ENCODE results near the gene ZNF280A.
"Not testable (repeated sequence)": the region's sequence is repeated elsewhere in the genome, so short reads cannot be mapped to it uniquely, and the experiment has no call there.

ZNF280A gene

DNA sequence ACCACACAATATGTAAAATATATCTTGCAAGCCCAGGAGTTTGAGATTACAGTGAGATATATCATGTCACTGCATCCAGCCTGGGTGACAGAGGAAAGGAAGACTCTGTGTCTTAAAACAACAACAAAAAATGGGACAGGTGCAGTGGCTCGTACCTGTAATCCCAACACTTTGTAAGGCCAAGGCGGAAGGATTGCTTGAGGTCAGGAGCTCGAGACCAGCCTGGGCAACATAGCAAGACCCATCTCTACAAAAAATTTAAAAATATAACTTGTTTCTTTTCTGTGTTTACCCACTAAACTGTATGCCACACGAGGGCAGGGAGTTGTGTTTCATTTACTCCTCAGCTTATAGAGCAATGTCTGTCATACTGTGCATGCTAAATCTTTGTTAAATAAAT is 3.1 kb downstream of the ZNF280A start:
- DNase-seq (ENCODE audit: low spot score), result no peak
- no peak overlapping the region for H3K27ac ChIP-seq
- POLR2A ChIA-PET (ENCODE audit: low non-redundant PET), result no interaction called here
- CTCF ChIA-PET, result no interaction called here
- TF ChIP-seq, protein P1, sequence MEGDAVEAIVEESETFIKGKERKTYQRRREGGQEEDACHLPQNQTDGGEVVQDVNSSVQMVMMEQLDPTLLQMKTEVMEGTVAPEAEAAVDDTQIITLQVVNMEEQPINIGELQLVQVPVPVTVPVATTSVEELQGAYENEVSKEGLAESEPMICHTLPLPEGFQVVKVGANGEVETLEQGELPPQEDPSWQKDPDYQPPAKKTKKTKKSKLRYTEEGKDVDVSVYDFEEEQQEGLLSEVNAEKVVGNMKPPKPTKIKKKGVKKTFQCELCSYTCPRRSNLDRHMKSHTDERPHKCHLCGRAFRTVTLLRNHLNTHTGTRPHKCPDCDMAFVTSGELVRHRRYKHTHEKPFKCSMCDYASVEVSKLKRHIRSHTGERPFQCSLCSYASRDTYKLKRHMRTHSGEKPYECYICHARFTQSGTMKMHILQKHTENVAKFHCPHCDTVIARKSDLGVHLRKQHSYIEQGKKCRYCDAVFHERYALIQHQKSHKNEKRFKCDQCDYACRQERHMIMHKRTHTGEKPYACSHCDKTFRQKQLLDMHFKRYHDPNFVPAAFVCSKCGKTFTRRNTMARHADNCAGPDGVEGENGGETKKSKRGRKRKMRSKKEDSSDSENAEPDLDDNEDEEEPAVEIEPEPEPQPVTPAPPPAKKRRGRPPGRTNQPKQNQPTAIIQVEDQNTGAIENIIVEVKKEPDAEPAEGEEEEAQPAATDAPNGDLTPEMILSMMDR (conservative IDR thresholded peaks at IDR 0.05; ENCODE audit: low read depth), result no peak

GRCh38 chr22:22515890-22516289 is 4.2 kb downstream of the ZNF280A start:
- H3K27ac ChIP-seq, result no peak overlapping the region
- no peak for DNase-seq (ENCODE audit: low spot score)
- ChIA-PET POLR2A (ENCODE audit: low non-redundant PET) (no interaction called here), CTCF (interaction anchor here (0.6 kb wide), 1 partner anchor 14 kb away, joined by 3 read pairs; no protein-coding TSS in a partner anchor)
- TF ChIP-seq, protein P1 (conservative IDR thresholded peaks at IDR 0.05; ENCODE audit: low read depth), result no peak

DNA sequence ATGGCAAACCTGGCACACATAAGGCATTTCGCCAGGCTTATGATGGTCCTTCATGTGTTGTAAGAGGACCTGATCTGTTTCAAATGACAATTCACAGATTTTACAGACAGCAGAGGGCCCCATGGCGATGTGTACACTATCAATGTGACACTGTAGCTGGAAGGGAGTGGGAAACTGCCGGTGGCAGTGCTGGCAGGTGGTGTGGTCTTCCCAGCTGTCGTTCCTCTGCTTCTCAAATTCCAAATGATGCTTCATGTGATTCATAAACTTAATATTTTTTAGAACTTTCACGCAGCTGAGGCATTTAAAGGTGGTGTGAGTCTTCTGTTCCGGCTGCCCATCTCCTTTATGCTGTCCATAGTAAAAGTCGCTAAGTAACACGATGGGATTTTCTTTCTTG is 5.6 kb downstream of the ZNF280A start:
- POLR2A ChIA-PET (ENCODE audit: low non-redundant PET); DNase-seq (ENCODE audit: low spot score); CTCF ChIA-PET; H3K27ac ChIP-seq: not testable (repeated sequence)

GRCh38 chr22:22513619-22514018 is 6.5 kb downstream of the ZNF280A start:
- POLR2A ChIA-PET (ENCODE audit: low non-redundant PET), result no interaction called here
- CTCF ChIA-PET, result no interaction called here
- TF ChIP-seq, protein P1 (conservative IDR thresholded peaks at IDR 0.05; ENCODE audit: low read depth), result no peak
- no peak for DNase-seq (ENCODE audit: low spot score)
- no peak overlapping the region for H3K27ac ChIP-seq

DNA sequence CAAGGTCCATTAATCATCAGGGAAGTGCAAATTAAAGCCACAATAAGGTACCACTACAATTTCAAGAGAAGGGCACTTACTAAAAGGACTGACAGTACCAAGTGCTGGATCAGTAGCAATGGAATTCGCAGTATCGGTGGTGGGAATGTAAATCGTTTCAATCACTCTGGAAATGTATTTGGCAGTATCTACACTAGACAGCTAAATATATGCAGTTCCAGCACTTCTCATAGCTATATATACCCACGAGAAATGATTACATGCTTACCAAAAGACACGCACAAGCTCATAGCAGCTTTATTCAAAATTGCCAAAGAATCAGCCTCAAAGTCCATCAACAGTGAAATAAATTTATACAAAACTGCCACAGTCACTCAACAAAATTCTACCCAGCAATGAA is 7.1 kb downstream of the ZNF280A start:
- no peak overlapping the region for H3K27ac ChIP-seq
- TF ChIP-seq, protein P1 (conservative IDR thresholded peaks at IDR 0.05; ENCODE audit: low read depth), result no peak
- POLR2A ChIA-PET (ENCODE audit: low non-redundant PET), result no interaction called here
- no peak for DNase-seq (ENCODE audit: low spot score)
- CTCF ChIA-PET, result no interaction called here

DNA sequence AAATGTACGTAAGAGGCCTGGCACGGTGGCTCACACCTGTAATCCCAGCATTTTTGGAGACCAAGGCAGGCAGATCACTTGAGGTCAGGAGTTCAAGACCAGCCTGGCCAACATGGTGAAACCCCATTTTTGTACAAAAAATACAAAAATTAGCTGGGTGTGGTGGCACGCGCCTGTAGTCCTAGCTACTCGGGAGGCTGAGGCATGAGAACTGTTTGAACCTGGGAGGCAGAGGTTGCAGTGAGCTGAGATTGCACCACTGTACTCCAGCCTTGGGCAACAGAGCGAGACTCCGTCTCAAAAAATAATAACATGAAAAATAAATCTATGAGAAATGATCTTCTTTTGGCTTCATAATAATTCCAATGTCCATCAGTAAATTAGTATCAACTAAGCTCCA is 9.2 kb downstream of the ZNF280A start:
- CTCF ChIA-PET, result not testable (repeated sequence)

DNA sequence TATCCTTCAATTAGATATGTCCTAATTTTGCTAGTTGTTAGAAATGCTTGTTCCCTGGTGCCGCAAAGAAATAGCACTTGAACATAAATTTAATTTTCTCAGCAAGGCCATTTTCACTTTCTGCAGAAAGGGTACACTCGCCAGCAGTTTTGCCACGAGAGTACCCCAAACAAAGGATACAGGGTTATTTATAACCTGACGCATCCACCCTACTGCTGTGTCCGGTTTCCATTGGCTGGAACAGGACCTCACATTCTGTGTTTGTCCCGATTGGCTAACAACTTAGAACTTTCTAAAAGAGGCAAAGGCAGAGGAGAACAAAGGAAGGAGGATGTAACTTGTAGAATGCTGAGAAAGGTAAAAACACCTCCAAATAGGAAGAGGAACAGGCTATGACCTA is 10.2 kb downstream of the ZNF280A start:
- H3K27ac ChIP-seq; POLR2A ChIA-PET (ENCODE audit: low non-redundant PET); DNase-seq (ENCODE audit: low spot score); CTCF ChIA-PET: not testable (repeated sequence)

More for the DNA sequence above, 9.2 kb downstream of the ZNF280A start:
- DNase-seq (ENCODE audit: low spot score); POLR2A ChIA-PET (ENCODE audit: low non-redundant PET); H3K27ac ChIP-seq: not testable (repeated sequence)

GRCh38 chr22:22508274-22509176 is 11.5 kb downstream of the ZNF280A start, which contains the start of gene ZNF280B:
ZNF280B (minus strand) TSS chr22:22508742; CDS start chr22:22489398, 19,344 bp downstream.
- TF ChIP-seq, protein P1 (conservative IDR thresholded peaks at IDR 0.05; ENCODE audit: low read depth), result peak; percentile 82
- H3K27ac ChIP-seq, result peak within 1 kb of the TSS; percentile 22
- ChIA-PET POLR2A (ENCODE audit: low non-redundant PET) (no interaction called here), CTCF (interaction anchor here (0.7 to 1.6 kb wide), 3 partner anchors 12 to 42 kb away, joined by 3 to 9 read pairs (median 5); no protein-coding TSS in a partner anchor)
- DNase-seq (ENCODE audit: low spot score), result peak; percentile 43
